Sigmoid colon (tissue), 7 donors: ENCODE measurements around the gene KLHL17. TPM values are rescaled to one million over a fixed set of nuclear protein-coding genes. Genes with fewer than 3 reads are reported as not detected.
"Not testable (repeated sequence)": the region's sequence is repeated elsewhere in the genome, so short reads cannot be mapped to it uniquely, and the experiment has no call there.

Experiments used
- DNase-seq: peaks from one replicate; pipeline ENCODE4 v3.0.0-alpha.2; 2019
- H3K27ac ChIP-seq, 4 donors: fragments of 200-600 bp; sonication (generic); one replicate each; pipeline ENCODE4 v1.5.1; 2016 to 2019; ENCODE audit warnings: mild to moderate bottlenecking in 1 of 4
- H3K27me3 ChIP-seq, 3 donors: fragments of 200-600 bp; sonication (generic); one replicate each; pipeline ENCODE4 v1.5.1; 2019; ENCODE audit warnings: mild to moderate bottlenecking in 1 of 3
- H3K36me3 ChIP-seq, 4 donors: fragments of 200-600 bp; sonication (generic); one replicate each; pipeline ENCODE4 v1.5.1; 2016 to 2019
- H3K4me1 ChIP-seq, 4 donors: fragments of 200-600 bp; sonication (generic); one replicate each; pipeline ENCODE4 v1.5.1; 2017 to 2019
- H3K4me3 ChIP-seq, 4 donors: fragments of 200-600 bp; sonication (generic); one replicate each; pipeline ENCODE4 v1.5.1; 2017 to 2019; ENCODE audit warnings: mild to moderate bottlenecking in 2 of 4, moderate library complexity in 1 of 4
- H3K9me3 ChIP-seq, 4 donors: fragments of 200-600 bp in 3 of 4; sonication (generic) in 3 of 4; one replicate each; pipeline versions ENCODE4 v1.5.1 to v1.6.1; 2013 to 2019
- CTCF ChIP-seq, 4 experiments: fragments of 450-650 bp in 3 of 4; fragments of 200-600 bp in 1 of 4; IDR thresholded peaks; one replicate each; pipeline ENCODE4 v1.5.1; 2016 to 2019; ENCODE audit warnings: antibody characterized with exemption in 4 of 4, mild to moderate bottlenecking in 3 of 4, moderate library complexity in 2 of 4
- EP300 ChIP-seq, 4 donors: sonication (generic); formaldehyde crosslinking; IDR thresholded peaks; one replicate each; pipeline ENCODE4 v1.6.1; 2017; ENCODE audit warnings: antibody characterized with exemption in 4 of 4
- POLR2A ChIP-seq, 2 donors: fragments of 450-650 bp; IDR thresholded peaks; one replicate each; pipeline ENCODE4 v1.6.1; 2016; ENCODE audit warnings: antibody characterized with exemption in 2 of 2, mild to moderate bottlenecking in 2 of 2, moderate library complexity in 2 of 2
- POLR2AphosphoS5 ChIP-seq, 4 donors: sonication (generic); formaldehyde crosslinking; IDR thresholded peaks; one replicate each; pipeline ENCODE4 v1.6.1; 2017; ENCODE audit warnings: antibody characterized with exemption in 4 of 4
- WGBS, 2 donors: extraction: QIAGEN DNeasy Blood & Tissue Kit; methylation state at CpG; one replicate each; pipeline ENCODE4 v1.1.7; 2013; 5-methylcytosine and 5-hydroxymethylcytosine counted together
- intact Hi-C: fragments of 100-400 bp; cut with DNase I; formaldehyde crosslinking; loops from one replicate; pipeline ENCODE4 v1.15.1; 2023
- polyA plus RNA-seq, 3 donors: library from polyadenylated mRNA; stranded (reverse); fragments of 200-250 nt; gene quantifications; one replicate each; pipeline ENCODE4 v1.2.3, GENCODE V29; 2013
- total RNA-seq, 4 donors: library from RNA; depleted of rRNA; stranded (reverse); fragments of >200 nt; gene quantifications; one replicate each; pipeline ENCODE4 v1.1.0, GENCODE V29; 2016
- donor health status: healthy with polysubstance abuse.
- donor health status: Bipolar disorder and iron deficiency.
- donor health status: healthy.

Gene KLHL17
- total and polyA plus RNA-seq, 7 donors: 0.69 to 10.8 (median 4.9) TPM

- Histone ChIP-seq H3K4me3 (no peak overlapping the region), H3K9me3 (no peaks in the 10 kb centered on the region), H3K4me1 (peaks cover 0 to 25% (median 23%) of the 10 kb centered on the region in 4 donors), H3K36me3 (peaks cover 15 to 66% (median 23%) of the 10 kb centered on the region in 4 donors), H3K27ac (no peak overlapping the region), H3K27me3 (peaks cover 21 to 30% (median 29%) of the 10 kb centered on the region in 3 donors)
- intact Hi-C loops: no loop called here
- DNase-seq: no peak
- WGBS, 2 donors: 82 to 91% methylated on average over 29 of the region's 29 CpGs
- TF ChIP-seq EP300 (IDR thresholded peaks at IDR 0.05): no peak
- no peak for TF ChIP-seq CTCF (IDR thresholded peaks at IDR 0.05)
- TF ChIP-seq POLR2AphosphoS5 (IDR thresholded peaks at IDR 0.05): no peak
- TF ChIP-seq POLR2A (IDR thresholded peaks at IDR 0.05): no peak
These were observed 14.5 kb upstream of the KLHL17 start for GRCh38 chr1:945688-946556.

- DNase-seq, H3K27ac ChIP-seq, intact Hi-C loops, H3K9me3 ChIP-seq, H3K4me3 ChIP-seq: not testable (repeated sequence)
- H3K36me3 ChIP-seq: peaks cover 21 to 74% (median 28%) of the 10 kb centered on the region in 4 donors
- peaks cover 12 to 21% (median 20%) of the 10 kb centered on the region in 3 donors for H3K27me3 ChIP-seq
- WGBS, 2 donors: 92 to 94% methylated on average over 13 of the region's 13 CpGs
- H3K4me1 ChIP-seq: peaks cover 0 to 16% (median 14%) of the 10 kb centered on the region in 4 donors
These were observed 13.6 kb upstream of the KLHL17 start for GRCh38 chr1:946811-947210.

- Histone ChIP-seq H3K36me3 (peaks cover 32 to 86% (median 38%) of the 10 kb centered on the region in 4 donors), H3K27me3 (peaks cover under 1 to 10% (median 9%) of the 10 kb centered on the region in 3 donors), H3K4me3 (no peak overlapping the region), H3K27ac (no peak overlapping the region), H3K9me3 (no peaks in the 10 kb centered on the region), H3K4me1 (peaks cover 0 to 5% (median 2%) of the 10 kb centered on the region in 4 donors)
- no peak for DNase-seq
- 92 to 93% methylated on average over 15 of the region's 15 CpGs for WGBS, 2 donors
- no peak for TF ChIP-seq CTCF (IDR thresholded peaks at IDR 0.05)
- no peak for TF ChIP-seq EP300 (IDR thresholded peaks at IDR 0.05)
- TF ChIP-seq POLR2AphosphoS5 (IDR thresholded peaks at IDR 0.05): no peak
- no peak for TF ChIP-seq POLR2A (IDR thresholded peaks at IDR 0.05)
- intact Hi-C loops: no loop called here
These were observed 12.4 kb upstream of the KLHL17 start for GRCh38 chr1:947958-948357.

GRCh38 chr1:950268-950667, 10.1 kb upstream of the KLHL17 start:
- H3K9me3 ChIP-seq: no peaks in the 10 kb centered on the region
- H3K4me3 ChIP-seq: no peak overlapping the region
- DNase-seq: no peak
- no peaks in the 10 kb centered on the region for H3K27me3 ChIP-seq
- no peak overlapping the region for H3K27ac ChIP-seq
- TF ChIP-seq CTCF (IDR thresholded peaks at IDR 0.05) (no peak), POLR2AphosphoS5 (IDR thresholded peaks at IDR 0.05) (no peak), POLR2A (IDR thresholded peaks at IDR 0.05) (no peak), EP300 (IDR thresholded peaks at IDR 0.05) (no peak)
- WGBS, 2 donors: 86 to 93% methylated on average over 9 of the region's 9 CpGs
- intact Hi-C loops: no loop called here
- peaks cover 51 to 100% (median 60%) of the 10 kb centered on the region in 4 donors for H3K36me3 ChIP-seq
- no peaks in the 10 kb centered on the region for H3K4me1 ChIP-seq

GRCh38 chr1:950881-951280, 9.5 kb upstream of the KLHL17 start:
- no peaks in the 10 kb centered on the region for H3K4me1 ChIP-seq
- H3K4me3 ChIP-seq: no peak overlapping the region
- peaks cover 57 to 100% (median 64%) of the 10 kb centered on the region in 4 donors for H3K36me3 ChIP-seq
- H3K27me3 ChIP-seq: no peaks in the 10 kb centered on the region
- DNase-seq: no peak
- 94 to 96% methylated on average over 23 of the region's 23 CpGs for WGBS, 2 donors
- no peaks in the 10 kb centered on the region for H3K9me3 ChIP-seq
- intact Hi-C loops: no loop called here
- H3K27ac ChIP-seq: no peak overlapping the region
- TF ChIP-seq POLR2A (IDR thresholded peaks at IDR 0.05) (no peak), POLR2AphosphoS5 (IDR thresholded peaks at IDR 0.05) (no peak), CTCF (IDR thresholded peaks at IDR 0.05) (no peak), EP300 (IDR thresholded peaks at IDR 0.05) (no peak)
